BE2C (cell line): ENCODE data around the gene SDC4.
A peak's percentile ranks its signal among the peaks of the same experiment; 100 is the strongest.

Experiments used
- DNase-seq: peaks from one replicate; pipeline ENCODE4 v3.0.0-alpha.2; 2020
- H3K27me3 ChIP-seq: fragments of 250-450 bp; sonication (Bioruptor Pico); 2 replicates; pipeline ENCODE4 v1.5.1; 2020; ENCODE audit warnings: mild to moderate bottlenecking
- H3K36me3 ChIP-seq: fragments of 250-450 bp; sonication (Bioruptor Pico); 2 replicates; pipeline ENCODE4 v1.5.1; 2020; ENCODE audit warnings: mild to moderate bottlenecking
- H3K4me1 ChIP-seq: fragments of 250-450 bp; sonication (Bioruptor Pico); 2 replicates; pipeline ENCODE4 v1.5.1; 2020
- H3K4me3 ChIP-seq: 2 replicates; pipeline ENCODE4 v1.5.1; 2011; ENCODE audit warnings: low read depth, low read length
- H3K9me3 ChIP-seq: fragments of 250-450 bp; sonication (Bioruptor Pico); 2 replicates; pipeline ENCODE4 v1.5.1; 2020
- TF ChIP-seq, protein P1 (sequence below): IDR thresholded peaks from 2 replicates; pipeline ENCODE4 v1.5.1; 2012; ENCODE audit warnings: mild to moderate bottlenecking, low read depth, low read length

The SDC4 gene

DNA sequence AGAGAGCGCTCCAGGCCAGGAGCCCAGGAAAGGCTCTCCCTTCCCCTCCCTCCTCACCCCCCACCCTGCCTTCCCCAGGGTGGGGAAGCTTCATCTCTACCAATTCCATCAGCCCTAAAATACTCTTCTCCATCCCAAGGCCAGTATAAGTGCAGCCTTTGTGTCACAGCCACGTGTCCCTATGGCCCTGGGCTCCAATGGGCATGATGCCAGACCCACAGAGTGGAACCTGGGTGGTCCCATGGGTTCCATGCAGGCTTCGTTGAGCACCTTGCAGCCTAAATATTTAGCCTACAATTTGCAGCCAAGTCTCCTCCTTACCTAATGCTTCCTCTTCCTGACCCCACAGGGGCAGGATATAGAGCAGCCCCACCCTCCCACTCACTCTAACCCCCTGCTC is 39.1 kb downstream of the SDC4 start:
- no peaks in the 10 kb centered on the region for H3K4me1 ChIP-seq
- DNase-seq: no peak

DNA sequence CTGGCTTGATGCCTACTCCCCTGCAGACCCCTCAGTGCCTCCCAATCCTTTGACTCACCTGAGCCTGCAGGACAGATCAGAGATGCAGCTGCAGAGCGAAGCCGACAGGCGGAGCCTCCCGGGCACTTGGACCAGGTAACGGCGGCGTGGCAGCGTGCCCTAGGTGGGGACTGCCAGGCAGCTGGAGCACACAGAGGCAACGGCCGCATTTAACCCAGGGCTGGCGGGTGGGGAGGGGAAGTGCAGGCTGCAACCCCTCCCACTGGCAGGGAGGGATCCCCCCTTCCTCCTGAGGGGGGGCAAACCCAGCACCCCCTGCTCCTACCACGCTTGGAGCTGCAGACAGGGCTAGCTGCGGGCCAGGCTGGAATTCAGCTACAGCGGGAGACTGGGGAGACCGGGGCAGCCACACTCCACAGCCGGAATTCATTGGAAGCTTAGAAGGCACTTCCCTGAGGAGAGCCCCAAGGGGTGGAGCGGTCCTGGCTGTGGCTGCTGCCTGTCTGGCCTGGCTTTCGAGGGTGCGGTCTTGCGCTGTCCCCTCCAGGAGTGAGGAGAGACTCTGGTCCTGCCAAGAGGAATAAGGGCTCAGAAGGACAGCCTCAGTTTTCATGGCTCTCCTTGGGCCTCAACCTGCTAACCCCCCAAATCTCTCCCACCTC is 40.0 kb downstream of the SDC4 start, which contains the start of gene MATN4:
TSS of gene MATN4 (minus strand) at position 183 of the 662 bp plus-strand sequence. CDS start 2,717 bp downstream, outside the sequence.
- Histone ChIP-seq H3K36me3 (no peaks in the 10 kb centered on the region), H3K4me1 (no peaks in the 10 kb centered on the region), H3K27me3 (0 out of 2 replicates have a peak, but pooled peaks cover 4% of the 10 kb centered on the region), H3K4me3 (no peak within 1 kb of the TSS), H3K9me3 (no peaks in the 10 kb centered on the region)
- DNase-seq: no peak
- TF ChIP-seq, protein P1, sequence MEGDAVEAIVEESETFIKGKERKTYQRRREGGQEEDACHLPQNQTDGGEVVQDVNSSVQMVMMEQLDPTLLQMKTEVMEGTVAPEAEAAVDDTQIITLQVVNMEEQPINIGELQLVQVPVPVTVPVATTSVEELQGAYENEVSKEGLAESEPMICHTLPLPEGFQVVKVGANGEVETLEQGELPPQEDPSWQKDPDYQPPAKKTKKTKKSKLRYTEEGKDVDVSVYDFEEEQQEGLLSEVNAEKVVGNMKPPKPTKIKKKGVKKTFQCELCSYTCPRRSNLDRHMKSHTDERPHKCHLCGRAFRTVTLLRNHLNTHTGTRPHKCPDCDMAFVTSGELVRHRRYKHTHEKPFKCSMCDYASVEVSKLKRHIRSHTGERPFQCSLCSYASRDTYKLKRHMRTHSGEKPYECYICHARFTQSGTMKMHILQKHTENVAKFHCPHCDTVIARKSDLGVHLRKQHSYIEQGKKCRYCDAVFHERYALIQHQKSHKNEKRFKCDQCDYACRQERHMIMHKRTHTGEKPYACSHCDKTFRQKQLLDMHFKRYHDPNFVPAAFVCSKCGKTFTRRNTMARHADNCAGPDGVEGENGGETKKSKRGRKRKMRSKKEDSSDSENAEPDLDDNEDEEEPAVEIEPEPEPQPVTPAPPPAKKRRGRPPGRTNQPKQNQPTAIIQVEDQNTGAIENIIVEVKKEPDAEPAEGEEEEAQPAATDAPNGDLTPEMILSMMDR: no peak

More for the DNA sequence above, 39.1 kb downstream of the SDC4 start:
- Histone ChIP-seq H3K36me3 (no peaks in the 10 kb centered on the region), H3K27me3 (peaks cover 6% of the 10 kb centered on the region; the same call in 1 of the 2 replicates), H3K9me3 (no peaks in the 10 kb centered on the region), H3K4me3 (no peak overlapping the region)
- TF ChIP-seq, protein P1: no peak

DNA sequence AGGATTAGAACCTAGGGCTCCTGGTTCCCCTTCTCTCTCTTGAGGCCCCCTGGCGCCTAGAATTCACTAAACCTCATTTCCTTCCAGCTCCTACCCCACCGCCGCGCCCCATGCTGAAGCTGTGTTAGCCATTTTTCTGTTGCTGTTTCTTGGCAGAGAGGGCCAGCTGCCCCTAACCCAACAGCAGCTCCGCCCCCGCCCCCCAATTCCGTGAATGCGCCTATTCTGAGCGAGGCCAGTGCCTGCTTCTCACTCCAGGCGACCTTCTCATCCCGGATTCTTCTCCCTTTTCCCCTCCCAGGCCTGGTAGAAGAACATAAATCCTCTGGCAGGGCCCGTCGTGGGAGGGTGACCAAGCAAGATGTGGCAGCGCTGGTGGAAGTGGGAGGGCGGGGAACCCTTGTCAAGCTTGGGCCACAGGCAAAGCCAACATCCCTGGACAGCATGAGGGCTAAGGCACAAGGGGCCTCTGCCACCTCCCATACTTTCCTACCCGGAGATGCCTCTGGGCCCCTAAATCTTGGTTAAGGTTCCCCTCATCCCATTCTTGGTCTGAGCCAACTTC is 41.1 kb downstream of the SDC4 start:
- Histone ChIP-seq H3K4me3 (no peak overlapping the region), H3K4me1 (no peaks in the 10 kb centered on the region), H3K9me3 (no peaks in the 10 kb centered on the region), H3K27me3 (0 out of 2 replicates have a peak, but pooled peaks cover 4% of the 10 kb centered on the region), H3K36me3 (no peaks in the 10 kb centered on the region)
- TF ChIP-seq, protein P1: no peak
- no peak for DNase-seq

GRCh38 chr20:45306431-45306982 is 41.7 kb downstream of the SDC4 start, which contains the start of gene RBPJL:
Gene RBPJL (plus strand): TSS chr20:45306840. CDS start chr20:45306923, 83 bp downstream.
- TF ChIP-seq, protein P1: peak; percentile 24; the same call in 1 of the 2 replicates
- no peaks in the 10 kb centered on the region for H3K27me3 ChIP-seq
- no peak for DNase-seq
- no peak within 1 kb of the TSS for H3K4me3 ChIP-seq
- no peaks in the 10 kb centered on the region for H3K9me3 ChIP-seq
- no peaks in the 10 kb centered on the region for H3K4me1 ChIP-seq
- no peaks in the 10 kb centered on the region for H3K36me3 ChIP-seq

DNA sequence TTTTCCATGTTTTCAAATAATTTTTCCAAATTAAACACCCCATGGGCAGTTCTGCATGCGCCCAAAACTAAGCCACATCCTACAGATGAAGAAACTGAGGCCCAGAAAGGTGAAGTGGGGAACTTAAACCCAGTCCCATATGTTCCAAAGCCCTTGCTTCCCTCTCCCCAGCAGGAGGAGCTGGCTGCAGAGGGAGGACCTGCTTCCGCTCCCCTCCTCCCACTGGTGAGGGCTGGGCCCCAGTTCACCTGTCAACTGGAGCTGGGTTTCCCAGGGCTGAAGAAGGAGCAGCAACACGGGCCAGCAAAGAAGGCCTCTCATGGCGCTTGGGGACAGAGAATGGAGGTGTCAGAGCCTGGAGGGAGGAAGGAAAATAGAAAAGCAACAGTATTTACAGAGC is 43.0 kb downstream of the SDC4 start:
- TF ChIP-seq, protein P1: no peak
- no peaks in the 10 kb centered on the region for H3K27me3 ChIP-seq
- no peak overlapping the region for H3K4me3 ChIP-seq
- H3K4me1 ChIP-seq: no peaks in the 10 kb centered on the region
- H3K9me3 ChIP-seq: no peaks in the 10 kb centered on the region
- DNase-seq: no peak
- H3K36me3 ChIP-seq: no peaks in the 10 kb centered on the region

DNA sequence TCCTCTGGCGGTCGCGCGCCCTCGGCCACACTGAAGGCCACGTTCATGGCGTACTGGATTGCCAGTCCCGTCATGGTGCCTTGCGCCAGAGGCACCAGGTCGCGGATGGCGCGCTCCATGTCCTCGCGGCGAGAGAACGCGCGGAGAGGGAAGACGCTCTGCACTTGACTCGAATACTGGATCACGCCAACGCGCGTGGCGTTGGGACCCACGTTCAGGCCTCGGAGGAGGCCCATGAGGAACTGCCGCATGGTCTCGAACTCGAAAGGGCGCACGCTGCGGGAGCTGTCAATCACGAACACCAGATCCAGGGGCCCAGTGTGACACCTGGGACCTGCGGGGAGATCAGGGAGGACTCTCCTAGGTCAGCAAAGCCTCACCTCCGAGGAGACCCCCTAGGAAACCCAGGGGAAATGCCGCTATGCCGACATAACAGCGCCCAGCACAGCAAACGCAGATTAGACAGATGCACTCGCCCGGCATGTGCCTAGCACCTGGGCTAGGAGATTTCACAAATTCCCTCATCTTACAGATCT is 43.7 kb downstream of the SDC4 start:
- Histone ChIP-seq H3K27me3 (no peaks in the 10 kb centered on the region), H3K4me1 (no peaks in the 10 kb centered on the region), H3K9me3 (no peaks in the 10 kb centered on the region), H3K36me3 (no peaks in the 10 kb centered on the region), H3K4me3 (no peak overlapping the region)
- TF ChIP-seq, protein P1: no peak
- no peak for DNase-seq
